BE2C (cell line): ENCODE data around the gene FBXL5.

Experiments used
- DNase-seq: peaks from one replicate; pipeline ENCODE4 v3.0.0-alpha.2; 2020
- H3K27me3 ChIP-seq: fragments of 250-450 bp; sonication (Bioruptor Pico); 2 replicates; pipeline ENCODE4 v1.5.1; 2020; ENCODE audit warnings: mild to moderate bottlenecking
- H3K36me3 ChIP-seq: fragments of 250-450 bp; sonication (Bioruptor Pico); 2 replicates; pipeline ENCODE4 v1.5.1; 2020; ENCODE audit warnings: mild to moderate bottlenecking
- H3K4me1 ChIP-seq: fragments of 250-450 bp; sonication (Bioruptor Pico); 2 replicates; pipeline ENCODE4 v1.5.1; 2020
- H3K4me3 ChIP-seq: 2 replicates; pipeline ENCODE4 v1.5.1; 2011; ENCODE audit warnings: low read depth, low read length
- H3K9me3 ChIP-seq: fragments of 250-450 bp; sonication (Bioruptor Pico); 2 replicates; pipeline ENCODE4 v1.5.1; 2020
- TF ChIP-seq, protein P1 (sequence below): IDR thresholded peaks from 2 replicates; pipeline ENCODE4 v1.5.1; 2012; ENCODE audit warnings: mild to moderate bottlenecking, low read depth, low read length

FBXL5 gene

DNA sequence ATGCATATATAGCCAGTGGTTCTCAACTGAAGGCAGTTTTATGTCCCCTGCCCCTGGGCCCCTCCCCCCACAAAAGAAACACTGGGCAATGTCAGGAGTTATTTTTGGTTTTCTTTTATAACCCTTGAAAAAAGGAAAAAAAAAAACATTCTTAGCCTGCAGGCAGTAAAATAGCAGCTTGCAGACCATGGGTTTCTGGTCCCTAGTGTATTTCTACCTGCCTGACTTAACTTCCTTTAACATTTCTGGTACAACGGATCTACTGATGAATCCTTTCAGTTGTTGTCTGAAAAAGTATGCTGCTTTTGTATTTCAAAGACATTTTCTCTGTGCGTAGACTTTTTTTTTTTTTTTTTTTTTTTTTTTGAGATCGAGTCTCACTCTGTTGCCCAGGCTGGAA is 15.4 kb upstream of the FBXL5 start:
- peaks cover 6% of the 10 kb centered on the region; the same call in 1 of the 2 replicates for H3K36me3 ChIP-seq
- H3K27me3 ChIP-seq, result no peaks in the 10 kb centered on the region
- H3K4me3 ChIP-seq, result no peak overlapping the region
- no peak for DNase-seq
- no peaks in the 10 kb centered on the region for H3K4me1 ChIP-seq
- TF ChIP-seq, protein P1, sequence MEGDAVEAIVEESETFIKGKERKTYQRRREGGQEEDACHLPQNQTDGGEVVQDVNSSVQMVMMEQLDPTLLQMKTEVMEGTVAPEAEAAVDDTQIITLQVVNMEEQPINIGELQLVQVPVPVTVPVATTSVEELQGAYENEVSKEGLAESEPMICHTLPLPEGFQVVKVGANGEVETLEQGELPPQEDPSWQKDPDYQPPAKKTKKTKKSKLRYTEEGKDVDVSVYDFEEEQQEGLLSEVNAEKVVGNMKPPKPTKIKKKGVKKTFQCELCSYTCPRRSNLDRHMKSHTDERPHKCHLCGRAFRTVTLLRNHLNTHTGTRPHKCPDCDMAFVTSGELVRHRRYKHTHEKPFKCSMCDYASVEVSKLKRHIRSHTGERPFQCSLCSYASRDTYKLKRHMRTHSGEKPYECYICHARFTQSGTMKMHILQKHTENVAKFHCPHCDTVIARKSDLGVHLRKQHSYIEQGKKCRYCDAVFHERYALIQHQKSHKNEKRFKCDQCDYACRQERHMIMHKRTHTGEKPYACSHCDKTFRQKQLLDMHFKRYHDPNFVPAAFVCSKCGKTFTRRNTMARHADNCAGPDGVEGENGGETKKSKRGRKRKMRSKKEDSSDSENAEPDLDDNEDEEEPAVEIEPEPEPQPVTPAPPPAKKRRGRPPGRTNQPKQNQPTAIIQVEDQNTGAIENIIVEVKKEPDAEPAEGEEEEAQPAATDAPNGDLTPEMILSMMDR, result no peak
- H3K9me3 ChIP-seq, result no peaks in the 10 kb centered on the region

GRCh38 chr4:15668566-15669435 is 13.6 kb upstream of the FBXL5 start:
- DNase-seq, result no peak

GRCh38 chr4:15667006-15667405 is 11.8 kb upstream of the FBXL5 start:
- H3K4me3 ChIP-seq, result no peak overlapping the region
- H3K9me3 ChIP-seq, result no peaks in the 10 kb centered on the region
- no peak for DNase-seq
- no peaks in the 10 kb centered on the region for H3K27me3 ChIP-seq
- no peaks in the 10 kb centered on the region for H3K4me1 ChIP-seq
- peaks cover 6% of the 10 kb centered on the region; the same call in 1 of the 2 replicates for H3K36me3 ChIP-seq
- TF ChIP-seq, protein P1, result no peak

More at GRCh38 chr4:15668566-15669435, 13.6 kb upstream of the FBXL5 start:
- TF ChIP-seq, protein P1, result no peak
- Histone ChIP-seq H3K9me3 (no peaks in the 10 kb centered on the region), H3K4me3 (no peak overlapping the region), H3K4me1 (no peaks in the 10 kb centered on the region), H3K27me3 (no peaks in the 10 kb centered on the region), H3K36me3 (peaks cover 6% of the 10 kb centered on the region; the same call in 1 of the 2 replicates)

DNA sequence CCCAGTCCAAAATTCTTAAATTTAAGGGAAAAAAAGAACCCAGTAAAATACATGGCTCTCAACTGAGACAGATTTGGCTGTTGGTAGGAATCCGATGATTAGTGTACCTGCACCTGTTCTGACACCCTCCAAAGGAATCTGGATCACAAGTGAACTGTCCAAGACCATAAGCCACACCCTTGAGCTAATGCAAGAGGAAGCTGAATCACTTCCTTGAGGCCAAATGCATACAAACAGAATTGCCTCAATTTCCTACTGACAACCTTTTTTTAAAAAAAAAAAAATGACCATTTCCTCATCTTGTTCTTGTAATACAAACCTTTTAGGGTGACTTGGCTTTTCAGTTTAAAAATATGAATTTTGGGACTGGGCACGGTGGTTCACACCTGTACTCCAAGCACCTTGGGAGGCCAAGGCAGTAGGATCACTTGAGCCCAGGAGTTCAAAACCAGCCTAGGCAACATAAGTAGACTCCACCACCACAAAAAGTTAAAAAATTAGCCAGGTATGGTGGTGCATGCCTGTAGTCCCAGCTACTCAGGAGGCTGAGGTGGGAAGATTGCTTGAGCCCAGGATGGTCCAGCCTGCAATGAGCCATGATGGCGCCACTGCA is 10.7 kb upstream of the FBXL5 start:
- TF ChIP-seq, protein P1, result no peak
- Histone ChIP-seq H3K36me3 (peaks cover 6% of the 10 kb centered on the region; the same call in 1 of the 2 replicates), H3K9me3 (no peaks in the 10 kb centered on the region), H3K4me1 (no peaks in the 10 kb centered on the region), H3K27me3 (no peaks in the 10 kb centered on the region), H3K4me3 (no peak overlapping the region)
- DNase-seq, result no peak

GRCh38 chr4:15659768-15660570 is 4.8 kb upstream of the FBXL5 start:
- H3K4me1 ChIP-seq, result peaks cover 5% of the 10 kb centered on the region
- H3K36me3 ChIP-seq, result no peaks in the 10 kb centered on the region
- H3K9me3 ChIP-seq, result no peaks in the 10 kb centered on the region
- no peak for DNase-seq
- H3K27me3 ChIP-seq, result no peaks in the 10 kb centered on the region
- TF ChIP-seq, protein P1, result no peak
- H3K4me3 ChIP-seq, result no peak overlapping the region
